ENCODE measurements around the gene CYP2A6. TPM values are rescaled to one million over a fixed set of nuclear protein-coding genes. Genes with fewer than 3 reads are reported as not detected.
"Not testable (repeated sequence)": the region's sequence is repeated elsewhere in the genome, so short reads cannot be mapped to it uniquely, and the experiment has no call there.

The CYP2A6 gene
- total and polyA plus RNA-seq, 9 donors, result 0.25 to 3.4 (median 1.2) TPM

DNA sequence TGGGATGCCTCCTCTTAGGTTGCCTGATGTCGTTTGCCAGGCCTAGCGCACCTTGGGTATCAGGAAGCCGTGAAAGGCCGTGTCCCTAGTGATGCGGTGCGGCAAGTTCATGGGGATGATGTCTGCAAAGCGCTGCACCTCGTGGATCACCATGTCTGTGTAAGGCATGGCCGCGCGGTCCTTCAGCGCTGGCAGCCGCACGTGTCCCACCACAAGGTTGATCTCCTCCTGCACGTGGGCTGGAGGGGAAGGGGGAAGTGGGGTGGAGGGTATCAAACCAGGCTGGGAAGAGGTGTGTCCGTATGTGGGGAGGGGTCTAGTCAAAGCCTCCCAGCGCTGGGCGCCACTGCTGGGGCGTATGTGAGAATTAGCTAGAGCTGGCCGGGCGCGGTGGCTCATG lies 28.1 kb downstream of the CYP2A6 start:
- H3K4me1 ChIP-seq (ENCODE audit: insufficient read depth), result peaks cover 23% of the 10 kb centered on the region
- no peaks in the 10 kb centered on the region for H3K9me3 ChIP-seq
- H3K36me3 ChIP-seq, result no peaks in the 10 kb centered on the region
- TF ChIP-seq, protein P1, sequence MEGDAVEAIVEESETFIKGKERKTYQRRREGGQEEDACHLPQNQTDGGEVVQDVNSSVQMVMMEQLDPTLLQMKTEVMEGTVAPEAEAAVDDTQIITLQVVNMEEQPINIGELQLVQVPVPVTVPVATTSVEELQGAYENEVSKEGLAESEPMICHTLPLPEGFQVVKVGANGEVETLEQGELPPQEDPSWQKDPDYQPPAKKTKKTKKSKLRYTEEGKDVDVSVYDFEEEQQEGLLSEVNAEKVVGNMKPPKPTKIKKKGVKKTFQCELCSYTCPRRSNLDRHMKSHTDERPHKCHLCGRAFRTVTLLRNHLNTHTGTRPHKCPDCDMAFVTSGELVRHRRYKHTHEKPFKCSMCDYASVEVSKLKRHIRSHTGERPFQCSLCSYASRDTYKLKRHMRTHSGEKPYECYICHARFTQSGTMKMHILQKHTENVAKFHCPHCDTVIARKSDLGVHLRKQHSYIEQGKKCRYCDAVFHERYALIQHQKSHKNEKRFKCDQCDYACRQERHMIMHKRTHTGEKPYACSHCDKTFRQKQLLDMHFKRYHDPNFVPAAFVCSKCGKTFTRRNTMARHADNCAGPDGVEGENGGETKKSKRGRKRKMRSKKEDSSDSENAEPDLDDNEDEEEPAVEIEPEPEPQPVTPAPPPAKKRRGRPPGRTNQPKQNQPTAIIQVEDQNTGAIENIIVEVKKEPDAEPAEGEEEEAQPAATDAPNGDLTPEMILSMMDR (IDR thresholded peaks at IDR 0.05), result no peak
- no peak for TF ChIP-seq POLR2A (IDR thresholded peaks at IDR 0.05)
- intact Hi-C loops (cut with DNase I), result loop anchor here in 2 of 4 donors (5.0 kb wide), 1 partner anchor 160 kb away; no protein-coding TSS in a partner anchor
- no peaks in the 10 kb centered on the region for H3K27me3 ChIP-seq
- H3K27ac ChIP-seq, result peak overlapping the region in 1 of 2 donors; percentile 46
- no peak overlapping the region for H3K4me3 ChIP-seq
- peak in 1 of 5 donors; percentile 15 for DNase-seq
- 91 to 94% (median 93%) methylated on average over 22 of the region's 22 CpGs for WGBS, 3 donors

- not testable (repeated sequence) for H3K4me3 ChIP-seq
Measured at GRCh38 chr19:40819479-40820234, 30.6 kb downstream of the CYP2A6 start.

DNA sequence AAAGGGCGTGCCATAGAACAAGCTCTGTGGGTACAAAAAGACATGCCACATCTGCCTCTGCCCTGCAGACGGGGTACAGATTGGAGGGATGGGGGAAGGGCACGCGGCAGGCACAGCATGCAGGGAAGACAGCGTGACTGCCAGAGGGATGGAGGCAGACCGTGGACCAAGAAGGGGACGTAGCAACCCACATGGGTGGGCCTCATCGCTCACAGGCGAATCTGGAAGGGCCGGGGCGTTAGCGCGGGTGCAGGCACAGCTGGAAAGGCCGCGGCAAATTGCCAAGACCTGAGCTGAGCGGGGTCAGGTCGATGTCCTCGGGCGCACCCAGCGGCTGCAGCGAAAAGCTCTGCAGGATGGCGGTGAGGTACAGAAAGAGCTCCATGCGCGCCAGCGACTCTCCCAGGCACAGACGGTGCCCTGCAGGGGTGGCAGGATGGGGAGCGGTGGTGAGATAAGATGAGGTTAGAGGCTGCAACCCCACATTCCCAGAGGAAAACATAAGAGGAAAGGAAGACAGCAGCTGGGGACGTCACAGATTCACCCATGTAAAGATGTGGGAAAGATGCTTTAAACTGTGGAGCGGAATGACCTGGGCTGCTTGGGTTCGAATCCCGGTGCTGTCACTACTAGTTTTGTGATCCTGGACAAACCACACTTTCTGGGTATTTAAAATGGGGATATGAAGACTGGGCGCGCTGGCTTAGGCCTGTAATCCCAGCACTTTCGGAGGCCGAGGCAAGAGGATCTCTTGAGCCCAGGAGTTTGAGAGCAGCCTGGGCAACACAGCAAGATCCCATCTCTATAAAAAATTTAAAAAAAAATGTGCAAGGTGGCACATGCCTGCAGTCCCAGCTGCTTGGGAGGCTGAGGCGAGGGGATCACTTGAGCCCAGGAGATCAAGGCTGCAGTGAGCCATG lies 31.5 kb downstream of the CYP2A6 start:
- H3K9me3 ChIP-seq; H3K27me3 ChIP-seq; H3K27ac ChIP-seq; H3K36me3 ChIP-seq; intact Hi-C loops (cut with DNase I); H3K4me3 ChIP-seq: not testable (repeated sequence)
- 18 to 34% (median 25%) methylated on average over 21 to 36 of the region's 36 CpGs for WGBS, 3 donors
- DNase-seq, result peak; percentile 83 to 92 (median 88)
- peaks cover 19% of the 10 kb centered on the region for H3K4me1 ChIP-seq (ENCODE audit: insufficient read depth)

More at GRCh38 chr19:40819479-40820234, 30.6 kb downstream of the CYP2A6 start:
- not testable (repeated sequence) for H3K9me3 ChIP-seq, H3K27ac ChIP-seq, H3K36me3 ChIP-seq, H3K27me3 ChIP-seq
- intact Hi-C loops (cut with DNase I), result loop anchor here in 2 of 4 donors (5.0 kb wide), 1 partner anchor 157 kb away; no protein-coding TSS in a partner anchor
- TF ChIP-seq, protein P1 (IDR thresholded peaks at IDR 0.05), result peak; percentile 73 to 82 (median 74)
- 53 to 59% (median 55%) methylated on average over 6 of the region's 6 CpGs for WGBS, 3 donors
- peak in 4 of 5 donors; percentile 64 to 76 (median 71) for DNase-seq
- peaks cover 23% of the 10 kb centered on the region for H3K4me1 ChIP-seq (ENCODE audit: insufficient read depth)

DNA sequence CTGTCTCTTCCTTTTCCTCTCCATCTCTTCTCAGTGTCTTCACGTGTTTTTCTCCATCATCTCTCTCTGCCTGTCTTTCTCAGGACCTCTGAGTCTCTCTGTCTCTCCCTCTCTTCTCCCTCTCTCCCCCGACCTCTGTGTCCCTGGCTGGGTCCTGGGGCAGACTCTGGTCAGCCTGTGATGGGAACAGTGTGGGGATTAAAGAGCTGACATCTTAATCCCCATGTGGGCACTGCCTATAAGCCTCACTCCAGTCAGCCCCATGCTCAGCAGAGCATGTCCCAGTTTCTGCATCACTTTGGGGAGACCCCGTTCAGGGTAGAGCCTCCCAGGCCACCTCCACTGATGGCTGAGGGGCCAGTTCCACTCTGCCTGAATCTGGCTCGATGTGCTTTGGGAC lies 35.0 kb downstream of the CYP2A6 start:
- Histone ChIP-seq H3K4me1 (ENCODE audit: insufficient read depth) (peaks cover 22% of the 10 kb centered on the region), H3K27me3 (no peaks in the 10 kb centered on the region), H3K36me3 (no peaks in the 10 kb centered on the region), H3K4me3 (no peak overlapping the region), H3K9me3 (no peaks in the 10 kb centered on the region), H3K27ac (no peak overlapping the region)
- TF ChIP-seq, protein P1 (IDR thresholded peaks at IDR 0.05), result no peak
- WGBS, 3 donors, result 65 to 81% (median 80%) methylated on average over 3 to 4 of the region's 4 CpGs
- intact Hi-C loops (cut with DNase I), result no loop called here
- no peak for DNase-seq
